Measurements from ENCODE around the gene SLC23A2. TPM values are rescaled to one million over a fixed set of nuclear protein-coding genes. Genes with fewer than 3 reads are reported as not detected.

SLC23A2 gene
- total RNA-seq, 1 experiment from 2014 or later = 14.6 TPM

- Histone ChIP-seq H3K27me3 (ENCODE audit: control insufficient read depth, insufficient read depth, low read length) (peaks cover 2% of the 10 kb centered on the region; the same call in 1 of the 2 replicates), H3K4me3 (ENCODE audit: low read depth in 2 of 2, low read length in 2 of 2) (no peak overlapping the region), H3K4me1 (ENCODE audit: control insufficient read depth, insufficient read depth, low read length) (no peaks in the 10 kb centered on the region), H3K36me3 (ENCODE audit: control insufficient read depth, insufficient read depth, low read length) (no peaks in the 10 kb centered on the region), H3K27ac (ENCODE audit: low read length) (no peak overlapping the region), H3K9me3 (ENCODE audit: control insufficient read depth, insufficient read depth, low read depth, low read length) (no peaks in the 10 kb centered on the region)
- no TSS peak for BruUV-seq (replicated peaks)
- no peak for TF ChIP-seq POLR2AphosphoS5 (IDR thresholded peaks at IDR 0.05; ENCODE audit: low read depth, low read length)
- in situ Hi-C loops (cut with HindIII; ENCODE audit: low pct_unique_long_range_greater_than_20kb, low sequenced_read_pairs) (no loop called here), intact Hi-C loops (cut with micrococcal nuclease; ENCODE audit: unreplicated experiment) (no loop called here)
- ATAC-seq (no peak), DNase-seq (ENCODE audit: low read depth, low spot score) (no peak)
- ChIA-PET POLR2A (no interaction called here), CTCF (no interaction called here)
Measured at GRCh38 chr20:4817230-4817671, 184.1 kb downstream of the SLC23A2 start.

GRCh38 chr20:4815628-4816027 is 185.7 kb downstream of the SLC23A2 start:
- POLR2A ChIA-PET = no interaction called here
- TF ChIP-seq TCF7L2 (IDR thresholded peaks at IDR 0.05; ENCODE audit: low read depth, low read length) (no peak), REST (IDR thresholded peaks at IDR 0.05; ENCODE audit: insufficient read depth in 1 of 2, low read depth in 2 of 2, low read length in 1 of 2) (no peak), SIN3A (IDR thresholded peaks at IDR 0.05; ENCODE audit: borderline replicate concordance, insufficient read depth, low read depth, low read length) (no peak), POLR2AphosphoS5 (IDR thresholded peaks at IDR 0.05; ENCODE audit: low read depth, low read length) (no peak), CTCF (IDR thresholded peaks at IDR 0.05) (no peak)
- CTCF ChIA-PET = no interaction called here
- Histone ChIP-seq H3K4me1 (ENCODE audit: control insufficient read depth, insufficient read depth, low read length) (no peaks in the 10 kb centered on the region), H3K36me3 (ENCODE audit: control insufficient read depth, insufficient read depth, low read length) (no peaks in the 10 kb centered on the region), H3K27ac (ENCODE audit: low read length) (no peak overlapping the region), H3K4me3 (ENCODE audit: low read depth in 2 of 2, low read length in 2 of 2) (no peak overlapping the region), H3K27me3 (ENCODE audit: control insufficient read depth, insufficient read depth, low read length) (no peaks in the 10 kb centered on the region), H3K9me3 (ENCODE audit: control insufficient read depth, insufficient read depth, low read depth, low read length) (no peaks in the 10 kb centered on the region)
- intact Hi-C loops (cut with micrococcal nuclease; ENCODE audit: unreplicated experiment) (no loop called here), in situ Hi-C loops (cut with HindIII; ENCODE audit: low pct_unique_long_range_greater_than_20kb, low sequenced_read_pairs) (no loop called here)
- ATAC-seq (no peak), DNase-seq (ENCODE audit: low read depth, low spot score) (no peak)
- BruUV-seq (replicated peaks) = no TSS peak

GRCh38 chr20:4814696-4815252 is 186.5 kb downstream of the SLC23A2 start:
- Histone ChIP-seq H3K4me1 (ENCODE audit: control insufficient read depth, insufficient read depth, low read length) (no peaks in the 10 kb centered on the region), H3K27ac (ENCODE audit: low read length) (no peak overlapping the region), H3K36me3 (ENCODE audit: control insufficient read depth, insufficient read depth, low read length) (no peaks in the 10 kb centered on the region), H3K27me3 (ENCODE audit: control insufficient read depth, insufficient read depth, low read length) (no peaks in the 10 kb centered on the region), H3K9me3 (ENCODE audit: control insufficient read depth, insufficient read depth, low read depth, low read length) (no peaks in the 10 kb centered on the region), H3K4me3 (ENCODE audit: low read depth in 2 of 2, low read length in 2 of 2) (no peak overlapping the region)
- TF ChIP-seq REST (IDR thresholded peaks at IDR 0.05; ENCODE audit: insufficient read depth in 1 of 2, low read depth in 2 of 2, low read length in 1 of 2) (no peak), CTCF (IDR thresholded peaks at IDR 0.05) (no peak), SIN3A (IDR thresholded peaks at IDR 0.05; ENCODE audit: borderline replicate concordance, insufficient read depth, low read depth, low read length) (no peak)
- no TSS peak for BruUV-seq (replicated peaks)
- ChIA-PET CTCF (no interaction called here), POLR2A (no interaction called here)
- intact Hi-C loops (cut with micrococcal nuclease; ENCODE audit: unreplicated experiment) = no loop called here
- DNase-seq (ENCODE audit: low read depth, low spot score) (no peak), ATAC-seq (no peak)
- in situ Hi-C loops (cut with HindIII; ENCODE audit: low pct_unique_long_range_greater_than_20kb, low sequenced_read_pairs) = no loop called here

All from Panc1 (cell line).